ENCODE data around the gene SPIRE1.
"Not testable (repeated sequence)": the region's sequence is repeated elsewhere in the genome, so short reads cannot be mapped to it uniquely, and the experiment has no call there.

Gene SPIRE1

DNA sequence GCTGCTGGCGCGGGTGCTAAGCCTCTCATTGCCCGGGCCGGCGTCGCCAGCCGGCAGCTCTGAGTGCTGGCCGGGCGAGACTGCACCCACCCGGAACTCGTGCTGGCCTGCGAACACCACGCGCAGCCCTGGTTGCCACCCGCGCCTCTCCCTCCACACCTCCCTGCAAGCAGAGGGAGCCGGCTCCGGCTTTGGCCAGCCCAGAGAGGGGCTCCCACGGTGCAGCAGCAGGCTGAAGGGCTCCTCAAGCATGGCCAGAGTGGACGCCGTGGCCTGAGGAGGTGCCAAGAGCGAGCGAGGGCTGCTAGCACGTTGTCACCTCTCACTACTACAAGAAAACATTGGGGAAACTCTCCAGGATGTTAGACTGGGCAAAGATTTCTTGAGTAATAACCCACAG lies 98.6 kb downstream of the SPIRE1 start:
- Histone ChIP-seq H3K9me3 (peaks cover 0 to 13% (median 3%) of the 10 kb centered on the region in 3 donors), H3K27ac (no peak overlapping the region), H3K27me3 (no peaks in the 10 kb centered on the region), H3K4me3 (no peak overlapping the region), H3K4me1 (no peaks in the 10 kb centered on the region), H3K36me3 (no peaks in the 10 kb centered on the region)
- intact Hi-C loops (cut with DNase I; ENCODE audit: low total_unique reads): no loop called here
- DNase-seq: no peak
- TF ChIP-seq, protein P1, sequence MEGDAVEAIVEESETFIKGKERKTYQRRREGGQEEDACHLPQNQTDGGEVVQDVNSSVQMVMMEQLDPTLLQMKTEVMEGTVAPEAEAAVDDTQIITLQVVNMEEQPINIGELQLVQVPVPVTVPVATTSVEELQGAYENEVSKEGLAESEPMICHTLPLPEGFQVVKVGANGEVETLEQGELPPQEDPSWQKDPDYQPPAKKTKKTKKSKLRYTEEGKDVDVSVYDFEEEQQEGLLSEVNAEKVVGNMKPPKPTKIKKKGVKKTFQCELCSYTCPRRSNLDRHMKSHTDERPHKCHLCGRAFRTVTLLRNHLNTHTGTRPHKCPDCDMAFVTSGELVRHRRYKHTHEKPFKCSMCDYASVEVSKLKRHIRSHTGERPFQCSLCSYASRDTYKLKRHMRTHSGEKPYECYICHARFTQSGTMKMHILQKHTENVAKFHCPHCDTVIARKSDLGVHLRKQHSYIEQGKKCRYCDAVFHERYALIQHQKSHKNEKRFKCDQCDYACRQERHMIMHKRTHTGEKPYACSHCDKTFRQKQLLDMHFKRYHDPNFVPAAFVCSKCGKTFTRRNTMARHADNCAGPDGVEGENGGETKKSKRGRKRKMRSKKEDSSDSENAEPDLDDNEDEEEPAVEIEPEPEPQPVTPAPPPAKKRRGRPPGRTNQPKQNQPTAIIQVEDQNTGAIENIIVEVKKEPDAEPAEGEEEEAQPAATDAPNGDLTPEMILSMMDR (IDR thresholded peaks at IDR 0.05): no peak

DNA sequence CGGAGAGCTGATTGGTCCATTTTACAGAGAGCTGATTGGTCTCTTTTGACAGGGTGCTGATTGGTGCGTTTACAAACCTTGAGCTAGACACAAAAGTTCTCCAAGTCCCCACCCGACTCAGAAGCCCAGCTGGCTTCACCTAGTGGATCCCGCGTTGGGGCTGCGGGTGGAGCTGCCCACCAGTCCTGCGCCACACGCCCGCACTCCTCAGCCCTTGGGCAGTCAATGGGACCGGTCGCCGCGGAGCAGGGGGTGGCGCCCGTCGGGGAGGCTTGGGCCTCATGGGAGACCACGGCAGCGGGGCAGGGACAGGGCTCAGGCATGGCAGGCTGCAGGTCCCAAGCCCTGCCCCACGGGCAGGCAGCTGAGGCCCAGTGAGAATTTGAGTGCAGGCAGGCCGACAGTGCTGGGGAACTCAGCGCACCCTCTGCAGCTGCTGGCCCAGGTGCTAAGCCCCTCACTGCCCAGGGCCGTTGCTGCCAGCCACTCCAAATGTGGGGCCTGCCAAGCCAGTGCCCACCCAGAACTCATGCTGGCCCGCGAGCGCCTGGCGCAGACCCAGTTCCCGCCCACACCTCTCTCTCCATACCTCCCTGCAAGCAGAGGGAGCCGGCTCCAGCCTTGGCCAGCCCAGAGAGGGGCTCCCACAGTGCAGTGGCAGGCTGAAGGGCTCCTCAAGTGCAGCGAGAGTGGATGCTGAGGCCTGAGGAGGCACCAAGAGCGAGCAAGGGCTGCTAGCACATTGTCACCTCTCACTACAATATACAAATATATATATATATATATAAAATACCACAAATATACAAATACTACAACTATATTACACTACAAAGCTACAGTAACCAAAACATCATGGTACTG lies 100.7 kb downstream of the SPIRE1 start:
- DNase-seq: no peak
- Histone ChIP-seq H3K36me3 (no peaks in the 10 kb centered on the region), H3K27ac (no peak overlapping the region), H3K27me3 (no peaks in the 10 kb centered on the region), H3K4me1 (peaks cover 0 to 12% (median 1%) of the 10 kb centered on the region in 4 donors), H3K4me3 (no peak overlapping the region), H3K9me3 (peaks cover 0 to 13% (median 3%) of the 10 kb centered on the region in 3 donors)
- TF ChIP-seq, protein P1 (IDR thresholded peaks at IDR 0.05): no peak
- intact Hi-C loops (cut with DNase I; ENCODE audit: low total_unique reads): no loop called here

DNA sequence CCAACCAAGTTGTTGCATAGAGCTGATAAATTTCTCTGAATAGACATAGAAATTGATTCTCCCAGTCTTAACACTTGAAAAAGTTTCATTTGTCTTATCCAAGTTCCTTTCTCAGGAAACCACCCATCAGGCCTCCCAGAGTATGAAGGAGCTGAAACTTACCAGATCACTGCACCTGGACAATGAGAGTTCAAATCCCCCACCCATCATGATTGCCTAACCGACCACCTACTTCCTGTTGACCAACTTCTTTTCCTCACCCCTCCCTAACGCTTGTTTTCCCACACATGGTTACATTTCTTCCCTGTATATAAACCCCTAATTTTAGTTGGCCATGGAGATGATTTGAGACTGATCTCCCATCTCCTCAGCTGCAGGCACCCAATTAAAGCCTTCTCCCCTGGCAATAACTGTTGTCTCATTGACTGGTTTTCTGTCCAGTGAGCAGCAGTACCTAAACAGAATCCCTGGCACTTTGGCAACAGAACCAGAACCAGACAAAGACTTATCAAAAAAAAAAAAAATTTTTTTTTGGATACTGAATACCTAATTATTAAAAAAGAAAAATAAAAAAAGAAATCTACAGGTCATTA lies 103.0 kb downstream of the SPIRE1 start:
- TF ChIP-seq, protein P1 (IDR thresholded peaks at IDR 0.05): no peak
- Histone ChIP-seq H3K27me3 (no peaks in the 10 kb centered on the region), H3K36me3 (no peaks in the 10 kb centered on the region), H3K27ac (no peak overlapping the region), H3K4me3 (no peak overlapping the region), H3K9me3 (peaks cover 0 to 13% (median 3%) of the 10 kb centered on the region in 3 donors), H3K4me1 (peaks cover 0 to 21% (median 9%) of the 10 kb centered on the region in 4 donors)
- DNase-seq: no peak
- intact Hi-C loops (cut with DNase I; ENCODE audit: low total_unique reads): no loop called here

DNA sequence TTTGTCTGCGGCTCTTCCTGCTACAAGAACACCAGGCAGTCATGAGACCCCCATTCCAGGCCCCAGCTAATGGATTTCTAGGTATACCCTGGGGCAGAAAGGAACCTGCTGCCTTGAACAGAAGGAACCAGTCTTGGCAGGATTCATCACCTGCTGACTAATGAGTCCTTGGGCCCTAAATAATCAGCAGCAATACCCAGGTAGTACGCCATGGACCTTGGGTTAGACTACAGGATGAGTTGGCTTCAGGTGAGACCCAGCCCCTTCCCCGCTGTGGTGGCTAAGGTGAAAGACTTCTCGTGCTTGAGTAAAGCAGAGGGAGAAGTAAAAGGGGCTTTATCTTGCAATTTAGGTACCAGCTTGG lies 105.0 kb downstream of the SPIRE1 start:
- DNase-seq: no peak
- Histone ChIP-seq H3K4me3 (no peak overlapping the region), H3K4me1 (peaks cover 0 to 24% (median 11%) of the 10 kb centered on the region in 4 donors), H3K9me3 (peaks cover 0 to 9% (median 0%) of the 10 kb centered on the region in 3 donors), H3K27ac (no peak overlapping the region), H3K36me3 (no peaks in the 10 kb centered on the region), H3K27me3 (no peaks in the 10 kb centered on the region)
- TF ChIP-seq, protein P1 (IDR thresholded peaks at IDR 0.05): no peak
- intact Hi-C loops (cut with DNase I; ENCODE audit: low total_unique reads): no loop called here

DNA sequence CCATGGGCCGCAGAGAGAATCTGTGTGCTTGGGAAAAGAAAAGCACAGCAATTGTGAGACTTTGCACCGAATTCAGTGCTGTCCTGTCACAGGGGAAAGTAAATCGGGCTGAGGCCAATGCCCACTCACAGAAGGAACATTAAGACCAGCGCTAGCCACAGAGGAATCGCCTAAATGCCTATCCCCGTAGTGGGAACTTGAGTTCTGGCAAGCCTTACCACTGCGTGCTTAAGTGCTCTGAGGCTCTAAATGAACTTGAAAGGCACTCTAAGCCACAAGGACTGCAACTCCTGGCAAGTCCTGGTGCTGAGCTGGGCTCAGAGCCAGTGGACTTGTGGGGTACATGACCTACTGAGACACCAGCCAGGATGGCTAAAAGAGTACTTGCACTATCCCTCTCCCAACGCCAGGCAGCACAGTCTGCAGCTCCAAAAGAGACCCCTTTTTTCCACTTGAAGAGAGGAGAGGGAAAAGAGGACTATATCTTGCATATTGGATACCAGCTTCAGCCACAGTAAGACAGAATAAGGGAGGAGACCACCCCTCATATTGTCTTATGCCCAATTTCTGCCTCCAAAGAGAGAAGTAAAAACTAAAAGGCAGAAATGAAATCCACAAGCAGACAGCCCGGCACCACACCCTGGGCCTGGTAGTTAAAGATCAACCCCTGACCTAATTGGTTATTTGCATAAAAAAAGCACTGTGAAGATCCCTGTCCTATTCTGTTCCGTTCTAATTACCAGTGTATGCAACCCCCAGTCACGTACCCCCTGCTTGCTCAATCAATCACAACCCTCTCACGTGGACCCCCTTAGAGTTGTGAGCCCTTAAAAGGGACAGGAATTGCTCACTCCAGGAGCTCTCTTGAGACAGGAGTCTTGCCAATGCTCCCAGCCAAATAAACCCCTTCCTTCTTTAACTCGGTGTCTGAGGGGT lies 105.7 kb downstream of the SPIRE1 start:
- DNase-seq: peak; percentile 38 to 78
- not testable (repeated sequence) for H3K4me3 ChIP-seq

DNA sequence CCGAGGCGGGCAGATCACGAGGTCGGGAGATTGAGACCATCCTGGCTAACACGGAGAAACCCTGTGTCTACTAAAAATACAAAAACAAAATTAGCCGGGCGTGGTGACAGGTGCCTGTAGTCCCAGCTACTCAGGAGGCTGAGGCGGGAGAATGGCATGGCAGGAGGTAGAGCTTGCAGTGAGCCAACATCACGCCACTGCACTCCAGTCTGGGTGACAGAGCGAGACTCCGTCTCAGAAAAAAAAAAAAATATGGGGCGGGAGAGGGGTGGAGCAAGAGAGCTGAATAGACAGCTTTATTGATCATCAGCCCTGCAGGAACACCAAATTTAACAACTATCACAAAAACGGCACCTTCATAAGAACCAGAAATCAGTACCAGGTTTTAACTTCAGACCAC lies 106.4 kb downstream of the SPIRE1 start:
- peak overlapping the region in 1 of 2 donors; percentile 18 for H3K27ac ChIP-seq
- intact Hi-C loops (cut with DNase I; ENCODE audit: low total_unique reads); DNase-seq; H3K9me3 ChIP-seq; H3K36me3 ChIP-seq; H3K4me3 ChIP-seq; H3K27me3 ChIP-seq: not testable (repeated sequence)
- peaks cover 0 to 24% (median 11%) of the 10 kb centered on the region in 4 donors for H3K4me1 ChIP-seq

More for the DNA sequence above, 105.7 kb downstream of the SPIRE1 start:
- intact Hi-C loops (cut with DNase I; ENCODE audit: low total_unique reads); H3K27me3 ChIP-seq; H3K9me3 ChIP-seq; H3K36me3 ChIP-seq: not testable (repeated sequence)
- Histone ChIP-seq H3K27ac (peak overlapping the region in 1 of 2 donors; percentile 18), H3K4me1 (peaks cover 0 to 24% (median 11%) of the 10 kb centered on the region in 4 donors)

Data from tibial artery (tissue), 4 donors.